Fibroblast of the aortic adventitia (primary cell): ENCODE data around the gene XYLT1. TPM values are rescaled to one million over a fixed set of nuclear protein-coding genes. Genes with fewer than 3 reads are reported as not detected.

Source experiments
- DNase-seq: peaks from one replicate; pipeline ENCODE4 v3.0.0-alpha.2; 2010; ENCODE audit warnings: low read depth
- H3K4me3 ChIP-seq: 2 replicates; pipeline ENCODE4 v1.5.1; 2011; ENCODE audit warnings: low read depth, mild to moderate bottlenecking, control low read depth, low read length, moderate library complexity
- CTCF ChIP-seq: IDR thresholded peaks from 2 replicates; pipeline ENCODE4 v1.5.1; 2011; ENCODE audit warnings: mild to moderate bottlenecking, low read length, control low read depth, inconsistent platforms; ENCODE audit not compliant: insufficient read depth
- total RNA-seq: library from RNA; depleted of rRNA; stranded (reverse); fragments of >200 nt; gene quantifications from 2 replicates; pipeline ENCODE4 v1.2.3, GENCODE V29; 2012; ENCODE audit warnings: low replicate concordance

XYLT1 gene
- total RNA-seq, 1 donor = 32.7 TPM

GRCh38 chr16:17228708-17229055 is 242.1 kb downstream of the XYLT1 start:
- TF ChIP-seq CTCF = no peak
- no peak overlapping the region for H3K4me3 ChIP-seq
- no peak for DNase-seq

- DNase-seq = no peak
- no peak for TF ChIP-seq CTCF
- H3K4me3 ChIP-seq = no peak overlapping the region
Measured at GRCh38 chr16:17228048-17228707, 242.6 kb downstream of the XYLT1 start.

GRCh38 chr16:17227278-17227677 is 243.5 kb downstream of the XYLT1 start:
- no peak for TF ChIP-seq CTCF
- no peak overlapping the region for H3K4me3 ChIP-seq
- no peak for DNase-seq

- no peak overlapping the region for H3K4me3 ChIP-seq
- no peak for TF ChIP-seq CTCF
- DNase-seq = peak; percentile 47
Measured at GRCh38 chr16:17225541-17225940, 245.2 kb downstream of the XYLT1 start.

- H3K4me3 ChIP-seq = no peak overlapping the region
- peak; percentile 89 for DNase-seq
- TF ChIP-seq CTCF = peak; percentile 19
Measured at GRCh38 chr16:17224879-17225281, 245.9 kb downstream of the XYLT1 start.

GRCh38 chr16:17224350-17224749 is 246.4 kb downstream of the XYLT1 start:
- no peak overlapping the region for H3K4me3 ChIP-seq
- no peak for DNase-seq
- no peak for TF ChIP-seq CTCF

- DNase-seq = no peak
- no peak overlapping the region for H3K4me3 ChIP-seq
- no peak for TF ChIP-seq CTCF
Measured at GRCh38 chr16:17223576-17223975, 247.2 kb downstream of the XYLT1 start.
